GM12891 (cell line): ENCODE data around the gene PEMT.

Experiments
- POLR2A ChIP-seq: IDR thresholded peaks from 2 replicates; pipeline ENCODE4 v1.6.1; 2011; ENCODE audit warnings: low read depth, low read length, control low read depth
- POLR2AphosphoS5 ChIP-seq: IDR thresholded peaks from 2 replicates; pipeline ENCODE4 v1.6.1; 2011; ENCODE audit warnings: low read depth, low read length, control low read depth
- TAF1 ChIP-seq: IDR thresholded peaks from 2 replicates; pipeline ENCODE4 v1.6.1; 2011; ENCODE audit warnings: low read depth, low read length, control low read depth

GRCh38 chr17:17518951-17519350 lies 72.6 kb downstream of the PEMT start:
- TF ChIP-seq POLR2AphosphoS5 (no peak), POLR2A (no peak), TAF1 (no peak)
